Neural cell (in vitro differentiated cells): Measurements from ENCODE around the gene KRR1. TPM values are rescaled to one million over a fixed set of nuclear protein-coding genes. Genes with fewer than 3 reads are reported as not detected.

Experiments
- H2AFZ ChIP-seq: fragments of 200-600, 300-800 bp; sonication (generic), shearing (Covaris generic); 2 replicates; pipeline ENCODE4 v1.6.0; 2014; ENCODE audit warnings: low read depth, mild to moderate bottlenecking, antibody characterized with exemption, low read length, moderate library complexity
- H3F3A ChIP-seq: fragments of 200-600 bp; shearing (Covaris generic); 2 replicates; pipeline ENCODE4 v1.6.1; 2016; ENCODE audit warnings: mild to moderate bottlenecking, moderate library complexity, mixed read lengths, antibody characterized with exemption, low read length; ENCODE audit not compliant: insufficient read depth, poor library complexity, severe bottlenecking
- H3K27ac ChIP-seq: fragments of 200-600, 300-800 bp; sonication (generic), shearing (Covaris generic); 2 replicates; pipeline ENCODE4 v1.5.1; 2014; ENCODE audit warnings: mild to moderate bottlenecking, low read length, moderate library complexity
- H3K27me3 ChIP-seq: fragments of 300-800, 200-600 bp; sonication (generic), shearing (Covaris generic); 2 replicates; pipeline ENCODE4 v1.6.0; 2014; ENCODE audit warnings: mild to moderate bottlenecking, low read depth, low read length, moderate library complexity; ENCODE audit not compliant: insufficient read depth
- H3K36me3 ChIP-seq: fragments of 300-800, 200-600 bp; sonication (generic), shearing (Covaris generic); 2 replicates; pipeline ENCODE4 v1.5.1; 2014; ENCODE audit warnings: mild to moderate bottlenecking, antibody characterized with exemption, low read length, moderate library complexity; ENCODE audit not compliant: insufficient read depth
- H3K4me2 ChIP-seq: fragments of 300-800, 200-600 bp; sonication (generic), shearing (Covaris generic); 2 replicates; pipeline ENCODE4 v1.6.0; 2014; ENCODE audit warnings: mild to moderate bottlenecking, low read length
- H3K4me3 ChIP-seq: fragments of 300-800, 200-600 bp; sonication (generic), shearing (Covaris generic); 2 replicates; pipeline ENCODE4 v1.5.1; 2014; ENCODE audit warnings: mild to moderate bottlenecking, low read length, moderate library complexity
- H3K79me2 ChIP-seq: fragments of 200-600 bp; shearing (Covaris generic); replicated peaks from 2 replicates; pipeline ENCODE4 v1.6.0; 2014; ENCODE audit warnings: mild to moderate bottlenecking, low read length, moderate library complexity; ENCODE audit not compliant: insufficient read depth
- H3K9ac ChIP-seq: fragments of 300-800, 200-600 bp; sonication (generic), shearing (Covaris generic); 2 replicates; pipeline ENCODE4 v1.6.1; 2016; ENCODE audit warnings: mild to moderate bottlenecking, low read length, mixed read lengths
- H3K9me2 ChIP-seq: fragments of 200-600 bp; shearing (Covaris generic); 2 replicates; pipeline ENCODE4 v1.6.1; 2016; ENCODE audit warnings: mild to moderate bottlenecking, low read length, mixed read lengths; ENCODE audit not compliant: insufficient read depth
- H3K9me3 ChIP-seq: fragments of 200-600, 300-800 bp; sonication (generic), shearing (Covaris generic); 2 replicates; pipeline ENCODE4 v1.6.1; 2016; ENCODE audit warnings: mild to moderate bottlenecking, mixed run types, low read length, moderate library complexity, mixed read lengths
- H4K20me1 ChIP-seq: fragments of 200-600 bp; shearing (Covaris generic); 2 replicates; pipeline ENCODE4 v1.6.1; 2016; ENCODE audit warnings: mild to moderate bottlenecking, mixed run types; ENCODE audit not compliant: insufficient read depth
- CTCF ChIP-seq: fragments of 450-650 bp; IDR thresholded peaks from 2 replicates; pipeline ENCODE4 v1.5.1; 2014; ENCODE audit warnings: antibody characterized with exemption, mild to moderate bottlenecking, moderate library complexity; ENCODE audit not compliant: poor library complexity, severe bottlenecking
- EP300 ChIP-seq: fragments of 450-650 bp; conservative IDR thresholded peaks from 2 replicates; pipeline ENCODE4 v1.6.1; 2014; ENCODE audit warnings: antibody characterized with exemption, mild to moderate bottlenecking, moderate library complexity; ENCODE audit not compliant: poor library complexity, severe bottlenecking
- EZH2 ChIP-seq: fragments of 200-600, 300-800 bp; shearing (Covaris generic), sonication (generic); IDR thresholded peaks from 2 replicates; pipeline ENCODE4 v1.6.1; 2014; ENCODE audit warnings: antibody characterized with exemption, low read length, borderline replicate concordance, mild to moderate bottlenecking; ENCODE audit not compliant: insufficient read depth, poor library complexity, severe bottlenecking
- MXI1 ChIP-seq: fragments of 450-650 bp; conservative IDR thresholded peaks from 2 replicates; pipeline ENCODE4 v1.6.1; 2014; ENCODE audit warnings: antibody characterized with exemption, mild to moderate bottlenecking; ENCODE audit not compliant: poor library complexity, severe bottlenecking
- POLR2AphosphoS5 ChIP-seq: IDR thresholded peaks from 2 replicates; pipeline ENCODE4 v1.6.1; 2012
- RAD21 ChIP-seq: fragments of 450-650 bp; conservative IDR thresholded peaks from 2 replicates; pipeline ENCODE4 v1.6.1; 2014; ENCODE audit warnings: antibody characterized with exemption, mild to moderate bottlenecking, moderate library complexity
- SMC3 ChIP-seq: fragments of 450-650 bp; conservative IDR thresholded peaks from 2 replicates; pipeline ENCODE4 v1.6.1; 2014; ENCODE audit warnings: antibody characterized with exemption, mild to moderate bottlenecking, moderate library complexity; ENCODE audit not compliant: poor library complexity
- TAF1 ChIP-seq: IDR thresholded peaks from 2 replicates; pipeline ENCODE4 v1.6.1; 2012; ENCODE audit warnings: low read depth
- polyA plus RNA-seq: library from polyadenylated mRNA; depleted of rRNA; stranded (reverse); fragments of >200 nt; gene quantifications from 2 replicates; pipeline ENCODE4 v1.2.3, GENCODE V29; 2014
- TF ChIP-seq, protein P1 (sequence below): IDR thresholded peaks from 2 replicates; pipeline ENCODE4 v1.6.1; 2012; ENCODE audit warnings: borderline replicate concordance

KRR1 gene
- polyA plus RNA-seq, 1 donor from 2014 or later: 74.5 TPM

DNA sequence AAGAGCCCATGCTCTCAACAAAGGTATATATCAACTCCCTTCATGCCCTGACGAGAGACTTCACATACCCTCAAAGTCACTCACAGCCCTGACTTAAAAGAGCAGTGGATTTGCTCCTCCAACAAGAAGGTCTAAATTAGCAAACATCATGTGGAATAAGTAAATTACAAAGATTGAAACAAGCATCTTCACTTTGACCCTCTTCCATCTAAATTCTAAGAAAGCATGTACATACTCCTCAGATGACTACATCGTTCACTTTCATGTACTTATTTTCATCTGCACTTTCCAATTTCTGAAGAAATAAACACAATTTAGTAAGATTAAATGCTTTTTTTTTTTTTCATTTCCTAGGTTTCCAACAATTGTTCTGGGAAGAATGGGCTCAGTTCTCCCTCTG, 38.6 kb upstream of the KRR1 start:
- Histone ChIP-seq H3K9me3 (no peaks in the 10 kb centered on the region), H4K20me1 (no peaks in the 10 kb centered on the region), H2AFZ (no peak overlapping the region), H3K9ac (no peak overlapping the region), H3K27me3 (no peaks in the 10 kb centered on the region), H3K27ac (no peak overlapping the region), H3K9me2 (no peaks in the 10 kb centered on the region), H3K4me3 (no peak overlapping the region), H3K36me3 (no peaks in the 10 kb centered on the region), H3F3A (no peaks in the 10 kb centered on the region), H3K79me2 (no peaks in the 10 kb centered on the region), H3K4me2 (no peak overlapping the region)
- TF ChIP-seq TAF1: no peak
- TF ChIP-seq EZH2: no peak
- no peak for TF ChIP-seq RAD21
- TF ChIP-seq SMC3: no peak
- TF ChIP-seq MXI1: no peak
- TF ChIP-seq, protein P1, sequence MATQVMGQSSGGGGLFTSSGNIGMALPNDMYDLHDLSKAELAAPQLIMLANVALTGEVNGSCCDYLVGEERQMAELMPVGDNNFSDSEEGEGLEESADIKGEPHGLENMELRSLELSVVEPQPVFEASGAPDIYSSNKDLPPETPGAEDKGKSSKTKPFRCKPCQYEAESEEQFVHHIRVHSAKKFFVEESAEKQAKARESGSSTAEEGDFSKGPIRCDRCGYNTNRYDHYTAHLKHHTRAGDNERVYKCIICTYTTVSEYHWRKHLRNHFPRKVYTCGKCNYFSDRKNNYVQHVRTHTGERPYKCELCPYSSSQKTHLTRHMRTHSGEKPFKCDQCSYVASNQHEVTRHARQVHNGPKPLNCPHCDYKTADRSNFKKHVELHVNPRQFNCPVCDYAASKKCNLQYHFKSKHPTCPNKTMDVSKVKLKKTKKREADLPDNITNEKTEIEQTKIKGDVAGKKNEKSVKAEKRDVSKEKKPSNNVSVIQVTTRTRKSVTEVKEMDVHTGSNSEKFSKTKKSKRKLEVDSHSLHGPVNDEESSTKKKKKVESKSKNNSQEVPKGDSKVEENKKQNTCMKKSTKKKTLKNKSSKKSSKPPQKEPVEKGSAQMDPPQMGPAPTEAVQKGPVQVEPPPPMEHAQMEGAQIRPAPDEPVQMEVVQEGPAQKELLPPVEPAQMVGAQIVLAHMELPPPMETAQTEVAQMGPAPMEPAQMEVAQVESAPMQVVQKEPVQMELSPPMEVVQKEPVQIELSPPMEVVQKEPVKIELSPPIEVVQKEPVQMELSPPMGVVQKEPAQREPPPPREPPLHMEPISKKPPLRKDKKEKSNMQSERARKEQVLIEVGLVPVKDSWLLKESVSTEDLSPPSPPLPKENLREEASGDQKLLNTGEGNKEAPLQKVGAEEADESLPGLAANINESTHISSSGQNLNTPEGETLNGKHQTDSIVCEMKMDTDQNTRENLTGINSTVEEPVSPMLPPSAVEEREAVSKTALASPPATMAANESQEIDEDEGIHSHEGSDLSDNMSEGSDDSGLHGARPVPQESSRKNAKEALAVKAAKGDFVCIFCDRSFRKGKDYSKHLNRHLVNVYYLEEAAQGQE: no peak

- Histone ChIP-seq H3K4me2 (no peak overlapping the region), H2AFZ (no peak overlapping the region), H3K9me2 (no peaks in the 10 kb centered on the region), H3K9ac (no peak overlapping the region), H3K27me3 (no peaks in the 10 kb centered on the region), H4K20me1 (no peaks in the 10 kb centered on the region), H3K27ac (no peak overlapping the region), H3K4me3 (no peak overlapping the region), H3K79me2 (no peaks in the 10 kb centered on the region), H3K36me3 (no peaks in the 10 kb centered on the region), H3K9me3 (no peaks in the 10 kb centered on the region), H3F3A (no peaks in the 10 kb centered on the region)
- no peak for TF ChIP-seq CTCF
- TF ChIP-seq, protein P1: no peak
- TF ChIP-seq EZH2: no peak
- TF ChIP-seq MXI1: no peak
- no peak for TF ChIP-seq POLR2AphosphoS5
- no peak for TF ChIP-seq EP300
- TF ChIP-seq SMC3: no peak
- no peak for TF ChIP-seq TAF1
- no peak for TF ChIP-seq RAD21
Measured at GRCh38 chr12:75548879-75549278, 37.5 kb upstream of the KRR1 start.
